VCaP (cell line): ENCODE data around the gene IL5RA.

Experiments used
- H3K27ac ChIP-seq: fragments of 450-650 bp; 2 replicates; pipeline ENCODE4 v1.5.1; 2017
- TF ChIP-seq, protein P1 (sequence below): fragments of 450-650 bp; conservative IDR thresholded peaks from 2 replicates; pipeline ENCODE4 v1.5.1; 2017; ENCODE audit warnings: mild to moderate bottlenecking, moderate library complexity

Gene IL5RA

DNA sequence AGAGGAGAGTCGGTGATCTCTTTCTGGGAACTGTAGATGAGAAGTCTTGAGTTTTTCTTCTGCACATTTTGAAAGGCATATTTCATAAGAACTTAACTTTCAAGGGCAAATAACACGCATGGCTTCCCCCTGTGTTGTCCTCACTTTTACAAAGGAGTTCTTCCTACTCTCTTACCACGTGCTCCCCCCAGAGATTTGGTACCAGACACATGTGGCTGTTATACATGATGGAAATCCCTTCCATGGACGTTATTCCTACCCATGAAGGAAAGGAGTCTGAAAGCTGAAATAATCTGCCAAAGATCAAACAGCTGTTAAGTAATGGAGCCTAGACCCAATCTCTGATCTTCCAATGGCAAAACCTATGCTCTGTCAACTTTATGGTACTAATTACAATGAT is 4.4 kb downstream of the IL5RA start:
- no peak overlapping the region for H3K27ac ChIP-seq
- TF ChIP-seq, protein P1, sequence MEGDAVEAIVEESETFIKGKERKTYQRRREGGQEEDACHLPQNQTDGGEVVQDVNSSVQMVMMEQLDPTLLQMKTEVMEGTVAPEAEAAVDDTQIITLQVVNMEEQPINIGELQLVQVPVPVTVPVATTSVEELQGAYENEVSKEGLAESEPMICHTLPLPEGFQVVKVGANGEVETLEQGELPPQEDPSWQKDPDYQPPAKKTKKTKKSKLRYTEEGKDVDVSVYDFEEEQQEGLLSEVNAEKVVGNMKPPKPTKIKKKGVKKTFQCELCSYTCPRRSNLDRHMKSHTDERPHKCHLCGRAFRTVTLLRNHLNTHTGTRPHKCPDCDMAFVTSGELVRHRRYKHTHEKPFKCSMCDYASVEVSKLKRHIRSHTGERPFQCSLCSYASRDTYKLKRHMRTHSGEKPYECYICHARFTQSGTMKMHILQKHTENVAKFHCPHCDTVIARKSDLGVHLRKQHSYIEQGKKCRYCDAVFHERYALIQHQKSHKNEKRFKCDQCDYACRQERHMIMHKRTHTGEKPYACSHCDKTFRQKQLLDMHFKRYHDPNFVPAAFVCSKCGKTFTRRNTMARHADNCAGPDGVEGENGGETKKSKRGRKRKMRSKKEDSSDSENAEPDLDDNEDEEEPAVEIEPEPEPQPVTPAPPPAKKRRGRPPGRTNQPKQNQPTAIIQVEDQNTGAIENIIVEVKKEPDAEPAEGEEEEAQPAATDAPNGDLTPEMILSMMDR = no peak

DNA sequence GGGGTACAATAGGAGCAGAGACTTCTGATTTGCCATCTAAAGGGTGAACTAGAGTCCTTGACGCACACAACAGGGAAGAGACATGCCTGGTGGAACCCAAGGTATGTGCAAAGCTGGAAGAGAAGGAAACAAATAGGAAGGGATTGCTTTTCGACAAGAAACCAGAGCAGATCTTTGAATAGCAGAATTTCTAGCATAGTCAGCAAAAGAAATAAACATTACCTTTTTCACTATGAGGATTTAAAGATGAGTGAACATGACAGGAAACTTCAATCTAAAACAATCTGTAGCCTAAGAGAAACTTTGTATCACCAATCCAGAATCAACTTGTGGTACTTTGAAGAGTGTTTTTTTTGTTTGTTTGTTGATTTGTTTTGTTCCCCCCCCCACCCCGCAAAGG is 4.9 kb downstream of the IL5RA start:
- TF ChIP-seq, protein P1 = no peak

DNA sequence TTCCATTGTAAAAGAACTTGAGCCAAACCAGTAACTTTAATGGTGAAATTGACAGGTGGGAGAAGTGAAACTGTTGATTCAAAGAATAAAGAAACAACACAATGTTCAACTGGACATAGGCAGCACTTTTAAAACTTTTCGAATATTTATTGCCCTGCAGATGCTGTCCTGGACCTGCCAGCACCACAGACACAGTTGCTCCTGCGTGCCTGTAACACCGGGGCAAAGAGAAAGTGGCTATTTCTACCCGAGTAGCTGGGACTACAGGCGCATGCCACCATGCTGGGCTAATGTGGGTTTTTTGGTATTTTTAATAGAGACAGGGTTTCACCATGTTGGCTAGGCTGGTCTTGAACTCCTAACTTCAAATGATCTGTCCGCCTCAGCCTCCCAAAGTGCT is 7.4 kb downstream of the IL5RA start:
- no peak overlapping the region for H3K27ac ChIP-seq
- TF ChIP-seq, protein P1 = no peak

More for the DNA sequence above, 4.9 kb downstream of the IL5RA start:
- no peak overlapping the region for H3K27ac ChIP-seq

DNA sequence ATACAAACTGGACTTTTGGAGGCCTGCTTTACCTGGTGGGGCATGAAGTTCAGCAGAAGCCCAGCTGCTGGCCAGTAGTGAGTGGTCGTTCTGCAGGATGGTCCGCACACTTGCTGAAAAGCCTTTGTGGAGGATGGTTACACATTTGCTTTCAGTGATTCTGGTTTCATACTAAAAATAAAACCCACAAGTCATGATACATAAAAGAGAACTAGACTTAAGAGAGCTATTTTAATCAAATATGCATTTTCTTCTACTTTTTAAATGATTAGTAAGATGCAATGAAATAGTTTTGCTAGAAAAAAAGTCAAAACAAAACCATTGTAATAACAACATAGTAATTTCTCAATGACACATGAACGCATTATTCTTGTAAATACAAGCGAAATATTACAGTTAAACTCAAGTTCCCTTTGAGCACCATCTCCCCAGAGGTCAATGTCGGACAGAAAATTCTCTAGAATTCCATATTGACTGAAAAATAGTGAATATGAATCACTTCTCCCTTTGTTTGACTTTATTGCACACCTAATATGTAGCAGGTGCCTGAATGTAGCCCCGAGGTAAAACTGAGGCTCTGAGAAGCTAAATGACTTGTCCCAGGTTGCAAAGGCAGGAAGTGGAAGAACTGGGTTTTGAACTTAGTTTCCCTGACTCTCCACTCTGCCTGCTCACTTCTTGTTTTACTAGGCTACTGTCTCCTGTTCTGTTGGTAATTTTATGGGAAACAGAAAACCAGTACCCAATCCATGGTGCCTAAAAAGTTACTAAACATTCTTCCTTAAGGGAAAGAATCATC is 8.3 kb downstream of the IL5RA start:
- TF ChIP-seq, protein P1 = no peak
- no peak overlapping the region for H3K27ac ChIP-seq

DNA sequence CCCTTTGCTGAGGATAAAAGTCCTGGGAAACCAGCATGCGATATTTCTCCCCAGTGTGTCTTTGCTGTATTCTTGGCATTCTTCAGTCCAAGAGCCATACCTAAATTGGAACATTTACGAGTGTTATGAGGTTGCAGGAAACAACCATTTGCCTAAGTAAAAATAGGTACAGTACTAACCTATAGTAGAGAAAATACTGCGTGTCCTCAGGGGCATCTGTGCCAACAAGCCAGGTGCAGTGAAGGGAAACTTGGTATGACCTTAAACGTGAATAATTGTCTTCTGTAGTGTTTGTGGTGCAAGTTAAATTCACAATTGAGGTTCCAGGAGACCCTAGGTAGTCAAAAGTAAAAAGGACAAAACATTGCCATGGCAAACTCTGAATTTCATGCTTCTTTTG is 12.2 kb downstream of the IL5RA start:
- H3K27ac ChIP-seq = no peak overlapping the region
- TF ChIP-seq, protein P1 = no peak

DNA sequence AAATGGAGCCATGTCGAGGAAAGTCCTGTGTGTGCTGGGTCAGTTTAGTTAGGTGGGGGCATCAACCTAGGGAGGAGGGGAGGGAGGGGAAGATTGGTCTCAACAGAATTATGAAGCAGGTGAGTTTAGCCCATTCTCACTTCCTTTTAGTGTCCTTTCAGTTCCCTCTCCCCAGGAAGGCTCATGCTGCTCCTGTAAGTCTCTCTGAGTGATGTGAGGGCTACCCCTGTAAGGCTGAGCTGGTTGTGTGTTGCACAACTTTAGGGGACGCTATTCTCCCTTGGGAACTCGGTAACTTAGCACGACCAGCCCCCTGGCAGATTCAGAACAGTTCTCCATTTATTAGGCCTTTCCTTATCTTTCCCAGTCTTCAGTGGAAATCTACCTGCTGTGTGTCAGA is 21.2 kb downstream of the IL5RA start:
- no peak overlapping the region for H3K27ac ChIP-seq
- TF ChIP-seq, protein P1 = no peak

DNA sequence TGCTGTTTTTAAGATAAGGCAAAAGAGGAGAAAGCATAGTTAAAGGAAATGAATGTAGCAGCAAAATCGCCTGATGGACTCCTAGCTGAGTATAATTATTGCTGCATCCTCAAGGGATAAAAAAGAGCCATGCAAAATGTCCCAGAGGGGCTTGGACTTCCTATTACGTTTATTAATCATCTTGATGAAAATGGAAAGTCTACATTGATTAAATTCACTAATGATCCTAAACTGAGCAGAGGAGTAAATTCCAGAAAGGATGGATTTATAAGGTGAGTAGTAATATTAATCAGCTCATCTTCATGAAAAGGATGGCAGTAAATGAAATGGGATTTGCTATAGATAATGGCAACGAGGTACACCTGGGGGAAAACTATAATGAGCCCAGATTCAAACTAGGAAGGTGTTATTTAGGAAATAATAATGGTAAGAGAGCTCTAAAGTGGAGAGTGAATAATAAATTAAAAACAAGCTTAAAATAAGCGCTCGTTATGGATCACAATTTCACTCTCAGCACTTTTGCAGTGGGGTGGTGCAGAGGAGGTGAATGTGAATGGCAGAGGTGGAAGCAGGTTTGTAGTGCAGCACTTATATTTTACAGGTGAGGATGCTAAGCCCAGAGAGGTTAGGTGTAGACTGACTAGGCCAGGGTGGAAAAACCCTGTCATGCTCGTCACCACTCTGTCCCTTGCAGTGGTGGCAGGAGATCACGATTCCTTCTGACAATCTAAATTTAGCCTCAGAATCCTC is 22.3 kb downstream of the IL5RA start:
- no peak overlapping the region for H3K27ac ChIP-seq
- TF ChIP-seq, protein P1 = no peak
